SK-N-SH treated with all-trans-retinoic acid at 6 μM for 48 hours (cell line): ENCODE data around the gene ITK.

ENCODE experiments used
- ATAC-seq: fragments of 200-7000 bp; cut with Tn5 transposase; 3 replicates; pipeline ENCODE4 v1.9.1; 2020; ENCODE audit warnings: mild to moderate bottlenecking, moderate library complexity
- ARNTL ChIP-seq: fragments of 450-650 bp; formaldehyde crosslinking; IDR thresholded peaks from 2 replicates; pipeline ENCODE4 v1.5.0; 2020; ENCODE audit warnings: low read depth, mild to moderate bottlenecking, moderate library complexity, borderline replicate concordance
- CSDC2 ChIP-seq: fragments of 250-450 bp; sonication (Bioruptor Pico); IDR thresholded peaks from 2 replicates; pipeline ENCODE4 v1.5.0; 2020; ENCODE audit warnings: mild to moderate bottlenecking, moderate library complexity
- CSRNP3 ChIP-seq: fragments of 250-450 bp; sonication (Bioruptor Pico); IDR thresholded peaks from 2 replicates; pipeline ENCODE4 v1.5.1; 2021; ENCODE audit warnings: mild to moderate bottlenecking, moderate library complexity
- ESRRG ChIP-seq: fragments of 250-450 bp; sonication (Bioruptor Pico); IDR thresholded peaks from 2 replicates; pipeline ENCODE4 v1.6.1; 2021; ENCODE audit warnings: mild to moderate bottlenecking
- GLIS3 ChIP-seq: fragments of 250-450 bp; sonication (Bioruptor Pico); IDR thresholded peaks from 2 replicates; pipeline ENCODE4 v1.5.0; 2020; ENCODE audit warnings: mild to moderate bottlenecking, moderate library complexity
- ISL1 ChIP-seq: fragments of 250-450 bp; sonication (Bioruptor Pico); IDR thresholded peaks from 2 replicates; pipeline ENCODE4 v2.1.2; 2022; ENCODE audit warnings: mild to moderate bottlenecking, moderate library complexity
- OSR1 ChIP-seq: fragments of 250-450 bp; sonication (Bioruptor Pico); IDR thresholded peaks from 2 replicates; pipeline ENCODE4 v1.8.0; 2022; ENCODE audit warnings: moderate library complexity, mild to moderate bottlenecking, inconsistent platforms
- RARB ChIP-seq: fragments of 250-450 bp; sonication (Bioruptor Pico); IDR thresholded peaks from 2 replicates; pipeline ENCODE4 v1.8.0; 2021; ENCODE audit warnings: mild to moderate bottlenecking, moderate library complexity
- SNAI2 ChIP-seq: fragments of 250-450 bp; sonication (Bioruptor Pico); IDR thresholded peaks from 2 replicates; pipeline ENCODE4 v1.5.0; 2020; ENCODE audit warnings: mild to moderate bottlenecking, moderate library complexity
- TCF4 ChIP-seq: fragments of 250-450 bp; sonication (Bioruptor Pico); IDR thresholded peaks from 2 replicates; pipeline ENCODE4 v1.8.0; 2021; ENCODE audit warnings: mild to moderate bottlenecking, moderate library complexity, borderline replicate concordance
- TOX ChIP-seq: fragments of 250-450 bp; sonication (Bioruptor Pico); IDR thresholded peaks from 2 replicates; pipeline ENCODE4 v1.8.0; 2021; ENCODE audit warnings: mild to moderate bottlenecking, moderate library complexity, borderline replicate concordance
- TSHZ2 ChIP-seq: fragments of 250-450 bp; sonication (Bioruptor Pico); IDR thresholded peaks from 2 replicates; pipeline ENCODE4 v1.5.0; 2020; ENCODE audit warnings: mild to moderate bottlenecking, moderate library complexity
- ZFP3 ChIP-seq: fragments of 250-450 bp; sonication (Bioruptor Pico); IDR thresholded peaks from 2 replicates; pipeline ENCODE4 v1.5.0; 2020; ENCODE audit warnings: mild to moderate bottlenecking, moderate library complexity
- ZNF565 ChIP-seq: fragments of 450-650 bp; formaldehyde crosslinking; conservative IDR thresholded peaks from 2 replicates; pipeline ENCODE4 v1.5.0; 2020; ENCODE audit warnings: low read depth, mild to moderate bottlenecking, moderate library complexity
- ZNF70 ChIP-seq: fragments of 450-650 bp; formaldehyde crosslinking; IDR thresholded peaks from 2 replicates; pipeline ENCODE4 v1.5.0; 2020; ENCODE audit warnings: mild to moderate bottlenecking, moderate library complexity
- TF ChIP-seq, protein P1 (sequence below): fragments of 250-450 bp; sonication (Bioruptor Pico); IDR thresholded peaks from 2 replicates; pipeline ENCODE4 v1.8.0; 2021; ENCODE audit warnings: low read depth, mild to moderate bottlenecking, moderate library complexity, borderline replicate concordance
- TF ChIP-seq, protein P2 (sequence below): fragments of 250-450 bp; sonication (Bioruptor Pico); IDR thresholded peaks from 2 replicates; pipeline ENCODE4 v1.5.1; 2020; ENCODE audit warnings: low read depth, mild to moderate bottlenecking, moderate library complexity

ITK gene

GRCh38 chr5:157280927-157281326, 100.3 kb downstream of the ITK start:
- TF ChIP-seq CSRNP3 (CRISPR knock-in tag) (no peak), SNAI2 (CRISPR knock-in tag) (no peak), TSHZ2 (CRISPR knock-in tag) (peak; percentile 77), TCF4 (CRISPR knock-in tag) (peak; percentile 58; the same call in 1 of the 2 replicates), ZFP3 (CRISPR knock-in tag) (no peak)
- TF ChIP-seq, protein P1, sequence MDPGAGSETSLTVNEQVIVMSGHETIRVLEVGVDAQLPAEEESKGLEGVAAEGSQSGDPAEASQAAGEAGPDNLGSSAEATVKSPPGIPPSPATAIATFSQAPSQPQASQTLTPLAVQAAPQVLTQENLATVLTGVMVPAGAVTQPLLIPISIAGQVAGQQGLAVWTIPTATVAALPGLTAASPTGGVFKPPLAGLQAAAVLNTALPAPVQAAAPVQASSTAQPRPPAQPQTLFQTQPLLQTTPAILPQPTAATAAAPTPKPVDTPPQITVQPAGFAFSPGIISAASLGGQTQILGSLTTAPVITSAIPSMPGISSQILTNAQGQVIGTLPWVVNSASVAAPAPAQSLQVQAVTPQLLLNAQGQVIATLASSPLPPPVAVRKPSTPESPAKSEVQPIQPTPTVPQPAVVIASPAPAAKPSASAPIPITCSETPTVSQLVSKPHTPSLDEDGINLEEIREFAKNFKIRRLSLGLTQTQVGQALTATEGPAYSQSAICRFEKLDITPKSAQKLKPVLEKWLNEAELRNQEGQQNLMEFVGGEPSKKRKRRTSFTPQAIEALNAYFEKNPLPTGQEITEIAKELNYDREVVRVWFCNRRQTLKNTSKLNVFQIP (CRISPR knock-in tag), result no peak
- peak; percentile 50; the same call in 2 of the 3 replicates for ATAC-seq

DNA sequence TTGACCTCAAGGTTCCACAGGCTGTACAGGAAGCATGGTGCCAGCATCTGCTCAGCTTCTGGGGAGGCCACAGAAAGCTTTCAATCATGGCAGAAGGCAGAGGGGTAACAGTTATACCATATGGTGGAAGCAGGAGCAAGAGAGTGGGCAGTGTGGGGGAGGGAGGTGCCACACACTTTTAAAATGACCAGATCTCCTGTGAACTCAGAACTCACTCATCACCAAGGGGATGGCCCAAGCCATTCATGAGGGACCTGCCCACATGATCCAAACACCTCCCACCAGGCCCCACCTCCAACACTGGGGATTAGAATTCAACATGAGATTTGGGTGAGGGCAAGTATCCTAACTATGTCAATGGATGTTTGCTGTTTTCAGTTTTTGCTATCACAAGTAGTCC, 101.5 kb downstream of the ITK start:
- TF ChIP-seq ZNF70 (CRISPR knock-in tag) (no peak), OSR1 (CRISPR knock-in tag) (no peak), ARNTL (no peak), TSHZ2 (CRISPR knock-in tag) (no peak), ZFP3 (CRISPR knock-in tag) (no peak), CSDC2 (CRISPR knock-in tag) (no peak), ZNF565 (CRISPR knock-in tag) (no peak), CSRNP3 (CRISPR knock-in tag) (no peak), SNAI2 (CRISPR knock-in tag) (no peak), TCF4 (CRISPR knock-in tag) (no peak), TOX (no peak), ISL1 (no peak)
- TF ChIP-seq, protein P1 (CRISPR knock-in tag), result no peak
- no peak for ATAC-seq

GRCh38 chr5:157283434-157283833, 102.8 kb downstream of the ITK start:
- TF ChIP-seq ZFP3 (CRISPR knock-in tag), result no peak
- no peak for TF ChIP-seq OSR1 (CRISPR knock-in tag)
- TF ChIP-seq RARB, result no peak
- TF ChIP-seq, protein P2, sequence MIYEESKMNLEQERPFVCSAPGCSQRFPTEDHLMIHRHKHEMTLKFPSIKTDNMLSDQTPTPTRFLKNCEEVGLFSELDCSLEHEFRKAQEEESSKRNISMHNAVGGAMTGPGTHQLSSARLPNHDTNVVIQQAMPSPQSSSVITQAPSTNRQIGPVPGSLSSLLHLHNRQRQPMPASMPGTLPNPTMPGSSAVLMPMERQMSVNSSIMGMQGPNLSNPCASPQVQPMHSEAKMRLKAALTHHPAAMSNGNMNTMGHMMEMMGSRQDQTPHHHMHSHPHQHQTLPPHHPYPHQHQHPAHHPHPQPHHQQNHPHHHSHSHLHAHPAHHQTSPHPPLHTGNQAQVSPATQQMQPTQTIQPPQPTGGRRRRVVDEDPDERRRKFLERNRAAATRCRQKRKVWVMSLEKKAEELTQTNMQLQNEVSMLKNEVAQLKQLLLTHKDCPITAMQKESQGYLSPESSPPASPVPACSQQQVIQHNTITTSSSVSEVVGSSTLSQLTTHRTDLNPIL (CRISPR knock-in tag), result no peak
- no peak for TF ChIP-seq ZNF70 (CRISPR knock-in tag)
- TF ChIP-seq SNAI2 (CRISPR knock-in tag), result no peak
- no peak for TF ChIP-seq TOX
- TF ChIP-seq ESRRG (CRISPR knock-in tag), result no peak
- TF ChIP-seq GLIS3 (CRISPR knock-in tag), result no peak
- no peak for TF ChIP-seq ISL1
- TF ChIP-seq ZNF565 (CRISPR knock-in tag), result no peak
- ATAC-seq, result no peak
